ENCODE results near the gene CHST5. TPM values are rescaled to one million over a fixed set of nuclear protein-coding genes. Genes with fewer than 3 reads are reported as not detected.
"Not testable (repeated sequence)": the region's sequence is repeated elsewhere in the genome, so short reads cannot be mapped to it uniquely, and the experiment has no call there.

Gene CHST5
- total and polyA plus RNA-seq, 8 donors: 0.09 to 1.6 (median 0.65) TPM

- intact Hi-C loops (cut with DNase I): no loop called here
- TF ChIP-seq CTCF (IDR thresholded peaks at IDR 0.05): no peak
- H3K36me3 ChIP-seq: no peaks in the 10 kb centered on the region
- ATAC-seq (peak; percentile 90), DNase-seq (peak; percentile 82 to 92 (median 88))
- peak overlapping the region; percentile 77 to 78 for H3K27ac ChIP-seq
- peaks cover 0 to 6% of the 10 kb centered on the region in 2 donors for H3K27me3 ChIP-seq
- no peaks in the 10 kb centered on the region for H3K9me3 ChIP-seq
- H3K4me1 ChIP-seq: peaks cover 0 to 19% of the 10 kb centered on the region in 2 donors
- peak overlapping the region; percentile 86 to 92 for H3K4me3 ChIP-seq
These were observed 19.4 kb upstream of the CHST5 start for GRCh38 chr16:75555213-75555706.

- H3K4me1 ChIP-seq: peaks cover 0 to 19% of the 10 kb centered on the region in 2 donors
- no peak for TF ChIP-seq CTCF (IDR thresholded peaks at IDR 0.05)
- no peak for DNase-seq
- H3K9me3 ChIP-seq: no peaks in the 10 kb centered on the region
- ATAC-seq: no peak
- H3K27me3 ChIP-seq: peaks cover 0 to 6% of the 10 kb centered on the region in 2 donors
- intact Hi-C loops (cut with DNase I): no loop called here
- H3K4me3 ChIP-seq: no peak overlapping the region
- H3K36me3 ChIP-seq: no peaks in the 10 kb centered on the region
- H3K27ac ChIP-seq: no peak overlapping the region
These were observed 17.0 kb upstream of the CHST5 start for GRCh38 chr16:75552951-75553350.

- H3K4me3 ChIP-seq: no peak overlapping the region
- ATAC-seq (peak; percentile 65), DNase-seq (peak in 1 of 4 donors; percentile 34)
- H3K4me1 ChIP-seq: peaks cover 0 to 4% of the 10 kb centered on the region in 2 donors
- H3K9me3 ChIP-seq: no peaks in the 10 kb centered on the region
- intact Hi-C loops (cut with DNase I): no loop called here
- H3K36me3 ChIP-seq: no peaks in the 10 kb centered on the region
- H3K27me3 ChIP-seq: peaks cover 0 to 2% of the 10 kb centered on the region in 2 donors
- peak overlapping the region in 1 of 2 donors; percentile 9 for H3K27ac ChIP-seq
- TF ChIP-seq CTCF (IDR thresholded peaks at IDR 0.05): peak in 1 of 2 donors; percentile 59
These were observed 14.3 kb upstream of the CHST5 start for GRCh38 chr16:75550211-75550662.

- ATAC-seq; H3K27ac ChIP-seq; DNase-seq; H3K27me3 ChIP-seq; H3K9me3 ChIP-seq; H3K36me3 ChIP-seq; intact Hi-C loops (cut with DNase I); H3K4me3 ChIP-seq; H3K4me1 ChIP-seq: not testable (repeated sequence)
These were observed 12.5 kb upstream of the CHST5 start for GRCh38 chr16:75548456-75548855.

GRCh38 chr16:75546293-75546692 is 10.4 kb upstream of the CHST5 start:
- Histone ChIP-seq H3K27ac (no peak overlapping the region), H3K27me3 (no peaks in the 10 kb centered on the region), H3K9me3 (no peaks in the 10 kb centered on the region), H3K36me3 (no peaks in the 10 kb centered on the region), H3K4me1 (no peaks in the 10 kb centered on the region), H3K4me3 (no peak overlapping the region)
- no peak for TF ChIP-seq CTCF (IDR thresholded peaks at IDR 0.05)
- intact Hi-C loops (cut with DNase I): no loop called here
- DNase-seq (no peak), ATAC-seq (no peak)

GRCh38 chr16:75545879-75546278 is 10.0 kb upstream of the CHST5 start:
- H3K36me3 ChIP-seq; H3K4me3 ChIP-seq; H3K9me3 ChIP-seq; H3K27ac ChIP-seq; H3K27me3 ChIP-seq; DNase-seq; H3K4me1 ChIP-seq; ATAC-seq; intact Hi-C loops (cut with DNase I): not testable (repeated sequence)

GRCh38 chr16:75542462-75542861 is 6.6 kb upstream of the CHST5 start:
- H3K27me3 ChIP-seq; intact Hi-C loops (cut with DNase I); H3K36me3 ChIP-seq; ATAC-seq; H3K4me3 ChIP-seq; H3K9me3 ChIP-seq; H3K4me1 ChIP-seq; H3K27ac ChIP-seq; DNase-seq: not testable (repeated sequence)

Measured in left lung (tissue), 10 donors.